ENCODE measurements around the gene SUMF2. TPM values are rescaled to one million over a fixed set of nuclear protein-coding genes. Genes with fewer than 3 reads are reported as not detected.
A peak's percentile ranks its signal among the peaks of the same experiment; 100 is the strongest.
"Not testable (repeated sequence)": the region's sequence is repeated elsewhere in the genome, so short reads cannot be mapped to it uniquely, and the experiment has no call there.

The SUMF2 gene
- total RNA-seq, 4 donors from 2014 or later: 71.4 to 93.2 (median 80.8) TPM

DNA sequence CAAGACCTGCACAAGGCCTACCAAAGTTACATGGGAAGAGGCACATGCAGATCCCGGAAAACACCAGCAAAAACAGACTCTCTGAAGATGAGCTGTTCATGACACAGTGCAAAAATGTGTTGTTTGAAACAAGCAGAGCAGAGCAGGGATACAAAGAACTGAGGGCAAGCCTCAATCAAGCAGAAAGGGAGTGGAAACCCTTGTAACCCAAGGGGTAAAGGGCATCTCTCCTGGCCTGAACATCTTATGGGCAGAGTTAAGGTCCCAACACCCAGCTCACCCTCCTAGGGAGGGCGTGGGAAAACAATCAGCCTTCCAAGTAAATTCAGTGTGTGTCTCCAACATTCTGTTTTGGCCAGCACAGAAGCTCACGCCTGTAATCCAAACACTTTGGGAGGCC lies 23.4 kb upstream of the SUMF2 start:
- no peak for DNase-seq (ENCODE audit: extremely low spot score)
- Histone ChIP-seq H3K27ac (replicated peaks in 1 of 4) (no peak overlapping the region), H3K9me3 (no peaks in the 10 kb centered on the region), H3K36me3 (peaks cover 0 to 21% (median 4%) of the 10 kb centered on the region in 4 donors), H3K4me3 (no peak overlapping the region), H3K27me3 (no peaks in the 10 kb centered on the region), H3K4me1 (no peaks in the 10 kb centered on the region)
- intact Hi-C loops (cut with DNase I): no loop called here
- WGBS: 75% methylated on average over 3 of the region's 3 CpGs
- TF ChIP-seq POLR2AphosphoS5 (IDR thresholded peaks at IDR 0.05): no peak
- TF ChIP-seq EP300 (IDR thresholded peaks at IDR 0.05): no peak
- TF ChIP-seq, protein P1, sequence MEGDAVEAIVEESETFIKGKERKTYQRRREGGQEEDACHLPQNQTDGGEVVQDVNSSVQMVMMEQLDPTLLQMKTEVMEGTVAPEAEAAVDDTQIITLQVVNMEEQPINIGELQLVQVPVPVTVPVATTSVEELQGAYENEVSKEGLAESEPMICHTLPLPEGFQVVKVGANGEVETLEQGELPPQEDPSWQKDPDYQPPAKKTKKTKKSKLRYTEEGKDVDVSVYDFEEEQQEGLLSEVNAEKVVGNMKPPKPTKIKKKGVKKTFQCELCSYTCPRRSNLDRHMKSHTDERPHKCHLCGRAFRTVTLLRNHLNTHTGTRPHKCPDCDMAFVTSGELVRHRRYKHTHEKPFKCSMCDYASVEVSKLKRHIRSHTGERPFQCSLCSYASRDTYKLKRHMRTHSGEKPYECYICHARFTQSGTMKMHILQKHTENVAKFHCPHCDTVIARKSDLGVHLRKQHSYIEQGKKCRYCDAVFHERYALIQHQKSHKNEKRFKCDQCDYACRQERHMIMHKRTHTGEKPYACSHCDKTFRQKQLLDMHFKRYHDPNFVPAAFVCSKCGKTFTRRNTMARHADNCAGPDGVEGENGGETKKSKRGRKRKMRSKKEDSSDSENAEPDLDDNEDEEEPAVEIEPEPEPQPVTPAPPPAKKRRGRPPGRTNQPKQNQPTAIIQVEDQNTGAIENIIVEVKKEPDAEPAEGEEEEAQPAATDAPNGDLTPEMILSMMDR (IDR thresholded peaks at IDR 0.05): no peak
- no peak for TF ChIP-seq POLR2A (IDR thresholded peaks at IDR 0.05; ENCODE audit: low read depth)

DNA sequence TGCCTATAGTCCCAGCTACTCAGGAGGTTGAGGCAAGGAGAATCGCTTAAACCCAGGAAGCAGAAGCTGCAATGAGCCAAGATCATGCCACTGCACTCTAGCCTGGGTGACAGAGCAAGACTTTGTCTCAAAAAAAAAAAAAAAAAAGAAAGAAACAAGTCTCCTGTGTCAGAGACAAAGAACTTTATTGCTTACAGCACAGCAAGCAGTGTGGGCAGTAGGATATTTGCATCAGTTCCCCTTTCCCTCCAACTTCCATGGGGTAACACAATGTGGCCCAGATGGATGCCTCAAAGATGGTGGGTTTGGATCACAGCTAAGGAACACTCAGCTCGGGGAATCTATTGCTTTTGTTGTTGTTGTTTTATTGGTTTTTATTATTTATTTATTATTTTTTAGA lies 18.3 kb upstream of the SUMF2 start:
- 84% methylated on average over 2 of the region's 2 CpGs for WGBS
- H3K27me3 ChIP-seq; DNase-seq (ENCODE audit: extremely low spot score); H3K4me3 ChIP-seq; intact Hi-C loops (cut with DNase I); H3K9me3 ChIP-seq: not testable (repeated sequence)
- Histone ChIP-seq H3K36me3 (peaks cover 0 to 17% (median 4%) of the 10 kb centered on the region in 4 donors), H3K27ac (replicated peaks in 1 of 4) (peak overlapping the region in 2 of 4 donors; percentile 69 to 99), H3K4me1 (peaks cover 10 to 48% (median 46%) of the 10 kb centered on the region in 4 donors)

DNA sequence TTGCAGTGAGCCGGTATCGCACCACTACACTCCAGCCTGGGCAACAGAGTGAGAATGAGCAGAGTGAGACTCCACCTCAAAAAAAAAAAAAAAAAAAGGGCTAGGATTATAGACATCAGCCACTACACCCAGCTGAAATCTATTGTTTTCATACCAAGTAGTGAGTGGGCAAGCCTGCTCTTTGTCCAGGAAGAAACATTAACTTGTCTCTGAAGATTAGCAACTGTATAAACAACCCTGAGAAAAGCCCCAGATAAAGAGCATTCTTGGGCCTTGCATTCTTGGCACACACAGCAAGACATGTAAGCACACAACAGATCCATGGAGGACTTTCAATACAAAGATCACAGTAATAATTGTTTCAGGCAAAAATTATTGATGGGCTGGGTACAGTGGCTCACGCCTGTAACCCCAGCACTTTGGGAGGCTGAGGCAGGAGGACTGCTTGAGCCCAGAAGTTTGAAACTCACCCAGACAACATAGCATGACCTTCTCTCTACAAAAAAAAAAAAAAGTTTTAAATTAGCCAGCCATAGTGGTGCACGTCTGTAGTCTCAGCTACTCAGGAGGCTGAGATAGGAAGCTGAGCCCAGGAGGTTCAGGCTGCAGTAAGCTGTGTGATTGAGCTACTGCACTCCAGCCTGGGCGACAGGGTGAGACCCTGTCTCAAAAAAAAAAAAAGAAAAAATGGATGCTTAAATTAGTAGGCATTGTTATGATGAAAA lies 17.2 kb upstream of the SUMF2 start:
- Histone ChIP-seq H3K27ac (replicated peaks in 1 of 4) (peak overlapping the region; percentile 58 to 99 (median 70)), H3K27me3 (no peaks in the 10 kb centered on the region), H3K4me1 (peaks cover 11 to 52% (median 47%) of the 10 kb centered on the region in 4 donors), H3K4me3 (no peak overlapping the region), H3K9me3 (no peaks in the 10 kb centered on the region), H3K36me3 (peaks cover 0 to 9% (median under 1%) of the 10 kb centered on the region in 4 donors)
- TF ChIP-seq POLR2AphosphoS5 (IDR thresholded peaks at IDR 0.05) (peak in 1 of 2 donors; percentile 43), POLR2A (IDR thresholded peaks at IDR 0.05; ENCODE audit: low read depth) (no peak), EP300 (IDR thresholded peaks at IDR 0.05) (no peak)
- TF ChIP-seq, protein P1 (IDR thresholded peaks at IDR 0.05): no peak
- intact Hi-C loops (cut with DNase I): no loop called here
- DNase-seq (ENCODE audit: extremely low spot score): no peak
- WGBS: 37% methylated on average over 5 of the region's 5 CpGs

DNA sequence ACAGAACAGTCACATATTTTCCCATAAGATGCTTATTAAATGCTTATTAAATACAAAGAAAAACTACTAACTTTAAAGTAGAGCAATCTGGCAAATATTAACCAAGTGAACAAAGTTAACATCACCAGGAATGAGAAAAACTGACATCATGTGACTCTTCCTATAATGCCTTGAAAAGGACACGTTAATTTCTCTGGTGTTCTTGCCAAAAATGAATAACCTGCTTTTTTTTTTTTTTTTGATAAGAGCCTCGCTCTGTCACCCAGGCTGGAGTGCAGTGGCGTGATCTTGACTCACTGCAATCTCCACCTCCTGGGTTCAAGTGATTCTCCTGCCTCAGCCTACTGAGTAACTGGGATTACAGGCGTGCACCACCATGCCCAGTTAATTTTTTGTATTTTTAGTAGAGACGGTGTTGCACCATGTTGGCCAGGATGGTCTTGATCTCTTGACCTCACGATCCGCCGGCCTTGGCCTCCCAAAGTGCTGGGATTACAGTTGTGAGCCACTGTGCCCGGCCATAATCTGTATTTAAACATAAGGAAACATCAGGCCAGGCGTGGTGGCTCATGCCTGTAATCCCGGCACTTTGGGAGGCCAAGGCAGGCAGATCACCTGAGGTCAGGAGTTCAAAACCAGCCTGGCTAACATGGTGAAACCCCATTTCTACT lies 16.5 kb upstream of the SUMF2 start:
- H3K27me3 ChIP-seq; intact Hi-C loops (cut with DNase I); DNase-seq (ENCODE audit: extremely low spot score); H3K9me3 ChIP-seq; H3K36me3 ChIP-seq; H3K4me3 ChIP-seq: not testable (repeated sequence)
- Histone ChIP-seq H3K4me1 (peaks cover 15 to 59% (median 53%) of the 10 kb centered on the region in 4 donors), H3K27ac (replicated peaks in 1 of 4) (peak overlapping the region; percentile 58 to 99 (median 70))
- WGBS: 80% methylated on average over 11 of the region's 11 CpGs

DNA sequence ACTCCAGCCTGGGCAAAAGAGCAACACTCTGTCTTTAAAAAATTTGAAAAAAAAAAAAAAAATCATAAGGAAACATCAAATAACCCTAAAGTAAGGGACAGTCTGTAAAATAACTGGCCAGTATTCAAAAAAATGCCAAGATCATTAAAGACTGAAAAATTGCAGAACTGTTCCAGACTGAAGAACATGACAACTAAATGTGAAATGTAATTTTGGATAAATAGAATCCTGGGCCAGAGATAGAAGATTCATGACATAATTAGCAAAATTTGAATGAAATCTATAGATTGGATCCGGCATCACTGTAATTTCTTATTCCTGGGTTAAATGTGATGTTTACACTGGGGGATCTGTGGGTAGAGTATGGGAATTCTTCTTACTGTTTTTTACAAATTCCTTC lies 15.8 kb upstream of the SUMF2 start:
- no peaks in the 10 kb centered on the region for H3K9me3 ChIP-seq
- intact Hi-C loops (cut with DNase I): no loop called here

DNA sequence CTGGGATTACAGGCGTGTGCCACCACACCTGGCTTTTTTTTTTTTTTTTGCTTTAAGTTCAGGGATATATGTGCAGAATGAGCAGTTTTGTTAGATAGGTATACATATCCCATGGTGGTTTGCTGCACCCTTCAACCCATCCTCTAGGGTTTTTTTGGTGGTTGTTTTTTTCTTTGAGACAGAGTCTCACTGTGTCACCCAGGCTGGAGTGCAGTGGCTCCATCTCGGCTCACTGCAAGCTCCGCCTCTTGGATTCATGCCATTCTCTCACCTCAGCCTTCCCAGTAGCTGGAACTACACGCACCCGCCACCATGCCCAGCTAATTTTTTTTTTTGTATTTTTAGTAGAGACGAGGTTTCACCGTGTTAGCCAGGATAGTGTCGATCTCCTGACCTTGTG lies 15.3 kb upstream of the SUMF2 start:
- H3K27ac ChIP-seq (replicated peaks in 1 of 4): peak overlapping the region; percentile 31 to 99 (median 76)
- 61% methylated on average over 8 of the region's 8 CpGs for whole genome bisulfite sequencing
- not testable (repeated sequence) for H3K9me3 ChIP-seq

More for the DNA sequence above, 15.8 kb upstream of the SUMF2 start:
- peak overlapping the region; percentile 69 to 99 (median 82) for H3K27ac ChIP-seq (replicated peaks in 1 of 4)
- DNase-seq (ENCODE audit: extremely low spot score): no peak
- no peaks in the 10 kb centered on the region for H3K27me3 ChIP-seq
- peaks cover 0 to 6% (median 6%) of the 10 kb centered on the region in 4 donors for H3K36me3 ChIP-seq
- H3K4me3 ChIP-seq: no peak overlapping the region
- TF ChIP-seq, protein P1 (IDR thresholded peaks at IDR 0.05): no peak
- TF ChIP-seq EP300 (IDR thresholded peaks at IDR 0.05): no peak
- TF ChIP-seq POLR2A (IDR thresholded peaks at IDR 0.05; ENCODE audit: low read depth): no peak
- no peak for TF ChIP-seq POLR2AphosphoS5 (IDR thresholded peaks at IDR 0.05)
- WGBS: 81% methylated on average over 1 of the region's 1 CpG
- peaks cover 22 to 66% (median 60%) of the 10 kb centered on the region in 4 donors for H3K4me1 ChIP-seq

More for the DNA sequence above, 15.3 kb upstream of the SUMF2 start:
- Histone ChIP-seq H3K36me3 (peaks cover 0 to 11% (median 10%) of the 10 kb centered on the region in 4 donors), H3K4me1 (peaks cover 26 to 71% (median 63%) of the 10 kb centered on the region in 4 donors)
- DNase-seq (ENCODE audit: extremely low spot score); H3K27me3 ChIP-seq; intact Hi-C loops (cut with DNase I); H3K4me3 ChIP-seq: not testable (repeated sequence)

All from esophagus muscularis mucosa (tissue), 4 donors.